ENCODE results near the gene TTC33. TPM values are rescaled to one million over a fixed set of nuclear protein-coding genes. Genes with fewer than 3 reads are reported as not detected.

TTC33 gene
- total and polyA plus RNA-seq, 2 of the 4 experiments (the other 2 are of a cell fraction) = 3.1 to 8.1 TPM

GRCh38 chr5:40646266-40646665, 109.5 kb downstream of the TTC33 start:
- no peak overlapping the region for H3K56ac ChIP-seq (ENCODE audit: extremely low read depth, insufficient read depth, low read length)
- in situ Hi-C loops (cut with MboI; ENCODE audit: low sequenced_read_pairs) = no loop called here
- BruUV-seq (replicated peaks) = no TSS peak

More at GRCh38 chr5:40646266-40646665, 109.5 kb downstream of the TTC33 start:
- intact Hi-C loops (cut with micrococcal nuclease) (no loop called here), dilution Hi-C loops (cut with HindIII; ENCODE audit: low sequenced_read_pairs, unreplicated experiment) (no loop called here)
- CTCF ChIA-PET = no interaction called here
- H3K4me2 ChIP-seq (ENCODE audit: low read depth, low read length) = no peak overlapping the region
- H3K9me1 ChIP-seq (ENCODE audit: insufficient read depth, low read length) = no peaks in the 10 kb centered on the region
- ATAC-seq (ENCODE audit: low read depth) (no peak), DNase-seq (no peak)
- H3K4me3 ChIP-seq (ENCODE audit: insufficient read depth, low read depth, low read length) = no peak overlapping the region
- H2BK20ac ChIP-seq (ENCODE audit: low read depth, low read length) = no peak overlapping the region
- H2AK5ac ChIP-seq (ENCODE audit: low read depth, low read length) = no peak overlapping the region
- H3K18ac ChIP-seq (ENCODE audit: low read depth, low read length) = no peak overlapping the region
- no peak overlapping the region for H2BK120ac ChIP-seq (ENCODE audit: low read depth, low read length)
- no peak overlapping the region for H3K27ac ChIP-seq (ENCODE audit: insufficient read depth, low read length)
- H3K79me1 ChIP-seq (ENCODE audit: low read depth in 1 of 2, low read length in 2 of 2) = no peaks in the 10 kb centered on the region
- no peak overlapping the region for H2AK9ac ChIP-seq (replicated peaks; ENCODE audit: low read depth, low read length, poor library complexity)
- no peak for TF ChIP-seq MXI1 (IDR thresholded peaks at IDR 0.05; ENCODE audit: borderline replicate concordance, low read depth, low read length)
- TF ChIP-seq BHLHE40 (IDR thresholded peaks at IDR 0.05; ENCODE audit: low read depth, low read length) = no peak
- TF ChIP-seq SMC3 (IDR thresholded peaks at IDR 0.05; ENCODE audit: low read depth, low read length) = no peak
- TF ChIP-seq RCOR1 (IDR thresholded peaks at IDR 0.05; ENCODE audit: insufficient replicate concordance, low read length) = no peak
- TF ChIP-seq MAZ (IDR thresholded peaks at IDR 0.05; ENCODE audit: borderline replicate concordance, low read depth, low read length) = no peak
- no peak for TF ChIP-seq POLR2A (IDR thresholded peaks at IDR 0.05; ENCODE audit: low read depth, low read length)
- no peak for TF ChIP-seq USF2 (IDR thresholded peaks at IDR 0.05; ENCODE audit: low read depth, low read length)
- no peak for TF ChIP-seq CTCF (conservative IDR thresholded peaks at IDR 0.05; ENCODE audit: low read depth, low read length)
- no peak for TF ChIP-seq CEBPB (IDR thresholded peaks at IDR 0.05; ENCODE audit: low read depth, low read length)
- TF ChIP-seq CHD1 (IDR thresholded peaks at IDR 0.05; ENCODE audit: low read depth, low read length) = no peak
- no peak for TF ChIP-seq NFE2L2 (IDR thresholded peaks at IDR 0.05; ENCODE audit: low read depth, low read length)
- TF ChIP-seq FOS (IDR thresholded peaks at IDR 0.05; ENCODE audit: low read depth, low read length) = no peak
- TF ChIP-seq RAD21 (IDR thresholded peaks at IDR 0.05; ENCODE audit: low read length) = no peak
- TF ChIP-seq MAFK (IDR thresholded peaks at IDR 0.05; ENCODE audit: low read depth, low read length) = no peak
- TF ChIP-seq ELK1 (IDR thresholded peaks at IDR 0.05; ENCODE audit: borderline replicate concordance, low read depth, low read length) = no peak
- no peak for TF ChIP-seq RFX5 (IDR thresholded peaks at IDR 0.05; ENCODE audit: low read depth, low read length)
- H3K9ac ChIP-seq (ENCODE audit: low read depth, low read length) = no peak overlapping the region
- H2BK5ac ChIP-seq (ENCODE audit: low read depth, low read length, poor library complexity, severe bottlenecking) = no peak overlapping the region
- H4K91ac ChIP-seq (ENCODE audit: insufficient read depth, low read depth, low read length) = no peak overlapping the region
- no peak overlapping the region for H3K4ac ChIP-seq (ENCODE audit: low read depth, low read length)
- H3K23ac ChIP-seq (ENCODE audit: low read depth, low read length) = no peak overlapping the region
- no peak overlapping the region for H4K8ac ChIP-seq (ENCODE audit: low read depth in 2 of 2, low read length in 2 of 2)
- no peaks in the 10 kb centered on the region for H4K20me1 ChIP-seq (ENCODE audit: insufficient read depth, low read length)
- no peak overlapping the region; the same call in 1 of the 2 replicates for H3K14ac ChIP-seq (replicated peaks; ENCODE audit: low read depth, low read length)
- H3K9me3 ChIP-seq (ENCODE audit: control insufficient read depth, insufficient read depth, low read length) = no peaks in the 10 kb centered on the region
- H2BK15ac ChIP-seq (ENCODE audit: low read depth, low read length) = no peak overlapping the region
- H4K5ac ChIP-seq (ENCODE audit: low read depth, low read length) = no peak overlapping the region
- POLR2A ChIA-PET (ENCODE audit: unreplicated experiment) = no interaction called here
- H3K36me3 ChIP-seq (ENCODE audit: control insufficient read depth, insufficient read depth, low read length) = no peaks in the 10 kb centered on the region
- no CpG with 5 or more reads among the region's 3 CpGs for WGBS, 2 experiments (ENCODE audit: extremely low coverage in 2 of 2, insufficient read length in 1 of 2)
- H2AFZ ChIP-seq (replicated peaks; ENCODE audit: low read length, poor library complexity) = no peak overlapping the region
- no peaks in the 10 kb centered on the region for H3K4me1 ChIP-seq (ENCODE audit: control insufficient read depth, insufficient read depth, low read length)
- no peaks in the 10 kb centered on the region for H3K27me3 ChIP-seq (ENCODE audit: control insufficient read depth, insufficient read depth, low read length)

Data from IMR-90 (cell line).